Measurements from ENCODE around the gene MPRIP.

DNA sequence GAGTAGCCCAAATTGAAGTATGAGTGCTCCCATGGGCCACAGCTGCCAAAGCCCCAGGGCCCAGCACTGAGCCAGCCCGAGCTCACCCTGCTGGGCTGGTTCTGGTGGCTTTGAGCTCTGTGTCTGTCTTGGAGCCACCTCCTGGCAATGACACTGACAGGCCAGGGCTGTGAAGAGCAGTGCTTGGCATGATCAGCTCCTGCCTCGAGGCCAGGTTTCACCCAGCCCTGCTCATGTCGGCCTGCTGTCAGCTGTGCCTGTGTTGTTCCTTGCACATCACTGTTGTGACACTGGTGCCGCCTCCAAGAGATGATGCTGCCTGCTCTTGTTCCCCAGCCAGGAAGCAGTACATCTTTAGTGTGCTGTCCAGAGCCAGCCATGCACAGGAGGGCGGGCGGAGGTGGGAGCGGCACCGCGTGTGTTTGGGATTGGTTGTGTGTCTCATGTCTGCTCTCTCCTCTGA is 137.9 kb downstream of the MPRIP start:
- TF ChIP-seq, protein P1, sequence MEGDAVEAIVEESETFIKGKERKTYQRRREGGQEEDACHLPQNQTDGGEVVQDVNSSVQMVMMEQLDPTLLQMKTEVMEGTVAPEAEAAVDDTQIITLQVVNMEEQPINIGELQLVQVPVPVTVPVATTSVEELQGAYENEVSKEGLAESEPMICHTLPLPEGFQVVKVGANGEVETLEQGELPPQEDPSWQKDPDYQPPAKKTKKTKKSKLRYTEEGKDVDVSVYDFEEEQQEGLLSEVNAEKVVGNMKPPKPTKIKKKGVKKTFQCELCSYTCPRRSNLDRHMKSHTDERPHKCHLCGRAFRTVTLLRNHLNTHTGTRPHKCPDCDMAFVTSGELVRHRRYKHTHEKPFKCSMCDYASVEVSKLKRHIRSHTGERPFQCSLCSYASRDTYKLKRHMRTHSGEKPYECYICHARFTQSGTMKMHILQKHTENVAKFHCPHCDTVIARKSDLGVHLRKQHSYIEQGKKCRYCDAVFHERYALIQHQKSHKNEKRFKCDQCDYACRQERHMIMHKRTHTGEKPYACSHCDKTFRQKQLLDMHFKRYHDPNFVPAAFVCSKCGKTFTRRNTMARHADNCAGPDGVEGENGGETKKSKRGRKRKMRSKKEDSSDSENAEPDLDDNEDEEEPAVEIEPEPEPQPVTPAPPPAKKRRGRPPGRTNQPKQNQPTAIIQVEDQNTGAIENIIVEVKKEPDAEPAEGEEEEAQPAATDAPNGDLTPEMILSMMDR (IDR thresholded peaks at IDR 0.05 in 2 of 3, conservative IDR thresholded peaks at IDR 0.05 in 1 of 3; ENCODE audit: borderline replicate concordance in 1 of 3, insufficient read depth in 1 of 3, low read depth in 2 of 3, low read length in 2 of 3) = no peak
- TF ChIP-seq POLR2A (IDR thresholded peaks at IDR 0.05; ENCODE audit: borderline replicate concordance, extremely low read depth, insufficient read depth, insufficient read length) = no peak
- no peak for TF ChIP-seq ZFX (IDR thresholded peaks at IDR 0.05)
- TF ChIP-seq POLR2AphosphoS5 (IDR thresholded peaks at IDR 0.05; ENCODE audit: low read depth, low read length) = no peak
